ENCODE results near the gene YAE1.
A peak's percentile ranks its signal among the peaks of the same experiment; 100 is the strongest.

The YAE1 gene

GRCh38 chr7:39557911-39558310, 8.3 kb upstream of the YAE1 start:
- no peak for DNase-seq

- DNase-seq, result no peak
Measured at GRCh38 chr7:39560408-39560807, 5.8 kb upstream of the YAE1 start.

GRCh38 chr7:39560997-39561396, 5.2 kb upstream of the YAE1 start:
- no peak for DNase-seq

GRCh38 chr7:39565538-39565937, 666 bp upstream of the YAE1 start:
- DNase-seq, result no peak

GRCh38 chr7:39567294-39567693, 1.1 kb downstream of the YAE1 start:
- DNase-seq, result no peak

- DNase-seq, result no peak
Measured at GRCh38 chr7:39574673-39575349, 8.6 kb downstream of the YAE1 start.

- DNase-seq, result no peak
Measured at GRCh38 chr7:39577229-39577874, 11.1 kb downstream of the YAE1 start.

GRCh38 chr7:39580149-39580874, 14.1 kb downstream of the YAE1 start:
- DNase-seq, result peak; percentile 74

GRCh38 chr7:39582536-39582935, 16.3 kb downstream of the YAE1 start:
- DNase-seq, result no peak

- no peak for DNase-seq
Measured at GRCh38 chr7:39583539-39583938, 17.3 kb downstream of the YAE1 start.

- DNase-seq, result no peak
Measured at GRCh38 chr7:39587393-39587792, 21.2 kb downstream of the YAE1 start.

GRCh38 chr7:39588416-39588815, 22.2 kb downstream of the YAE1 start:
- no peak for DNase-seq

- DNase-seq, result peak; percentile 62
Measured at GRCh38 chr7:39589323-39590111, 23.3 kb downstream of the YAE1 start.

- DNase-seq, result no peak
Measured at GRCh38 chr7:39592586-39592985, 26.4 kb downstream of the YAE1 start.

- no peak for DNase-seq
Measured at GRCh38 chr7:39594988-39595620, 28.9 kb downstream of the YAE1 start.

GRCh38 chr7:39602351-39602750, 36.1 kb downstream of the YAE1 start:
- DNase-seq, result no peak

GRCh38 chr7:39603924-39604323, 37.7 kb downstream of the YAE1 start:
- DNase-seq, result no peak

GRCh38 chr7:39605087-39605486, 38.9 kb downstream of the YAE1 start:
- DNase-seq, result no peak

GRCh38 chr7:39606352-39606751, 40.1 kb downstream of the YAE1 start:
- no peak for DNase-seq

- no peak for DNase-seq
Measured at GRCh38 chr7:39606941-39607340, 40.7 kb downstream of the YAE1 start.

- DNase-seq, result no peak
Measured at GRCh38 chr7:39607865-39608264, 41.7 kb downstream of the YAE1 start.

GRCh38 chr7:39608278-39608677, 42.1 kb downstream of the YAE1 start:
- DNase-seq, result no peak
